Neural cell (in vitro differentiated cells): Measurements from ENCODE around the gene ACAA1. TPM values are rescaled to one million over a fixed set of nuclear protein-coding genes. Genes with fewer than 3 reads are reported as not detected.

Experiments used
- H2AFZ ChIP-seq: fragments of 200-600, 300-800 bp; sonication (generic), shearing (Covaris generic); 2 replicates; pipeline ENCODE4 v1.6.0; 2014; ENCODE audit warnings: low read depth, mild to moderate bottlenecking, antibody characterized with exemption, low read length, moderate library complexity
- H3F3A ChIP-seq: fragments of 200-600 bp; shearing (Covaris generic); 2 replicates; pipeline ENCODE4 v1.6.1; 2016; ENCODE audit warnings: mild to moderate bottlenecking, moderate library complexity, mixed read lengths, antibody characterized with exemption, low read length; ENCODE audit not compliant: insufficient read depth, poor library complexity, severe bottlenecking
- H3K27ac ChIP-seq: fragments of 200-600, 300-800 bp; sonication (generic), shearing (Covaris generic); 2 replicates; pipeline ENCODE4 v1.5.1; 2014; ENCODE audit warnings: mild to moderate bottlenecking, low read length, moderate library complexity
- H3K27me3 ChIP-seq: fragments of 300-800, 200-600 bp; sonication (generic), shearing (Covaris generic); 2 replicates; pipeline ENCODE4 v1.6.0; 2014; ENCODE audit warnings: mild to moderate bottlenecking, low read depth, low read length, moderate library complexity; ENCODE audit not compliant: insufficient read depth
- H3K36me3 ChIP-seq: fragments of 300-800, 200-600 bp; sonication (generic), shearing (Covaris generic); 2 replicates; pipeline ENCODE4 v1.5.1; 2014; ENCODE audit warnings: mild to moderate bottlenecking, antibody characterized with exemption, low read length, moderate library complexity; ENCODE audit not compliant: insufficient read depth
- H3K4me2 ChIP-seq: fragments of 300-800, 200-600 bp; sonication (generic), shearing (Covaris generic); 2 replicates; pipeline ENCODE4 v1.6.0; 2014; ENCODE audit warnings: mild to moderate bottlenecking, low read length
- H3K4me3 ChIP-seq: fragments of 300-800, 200-600 bp; sonication (generic), shearing (Covaris generic); 2 replicates; pipeline ENCODE4 v1.5.1; 2014; ENCODE audit warnings: mild to moderate bottlenecking, low read length, moderate library complexity
- H3K79me2 ChIP-seq: fragments of 200-600 bp; shearing (Covaris generic); replicated peaks from 2 replicates; pipeline ENCODE4 v1.6.0; 2014; ENCODE audit warnings: mild to moderate bottlenecking, low read length, moderate library complexity; ENCODE audit not compliant: insufficient read depth
- H3K9ac ChIP-seq: fragments of 300-800, 200-600 bp; sonication (generic), shearing (Covaris generic); 2 replicates; pipeline ENCODE4 v1.6.1; 2016; ENCODE audit warnings: mild to moderate bottlenecking, low read length, mixed read lengths
- H3K9me2 ChIP-seq: fragments of 200-600 bp; shearing (Covaris generic); 2 replicates; pipeline ENCODE4 v1.6.1; 2016; ENCODE audit warnings: mild to moderate bottlenecking, low read length, mixed read lengths; ENCODE audit not compliant: insufficient read depth
- H3K9me3 ChIP-seq: fragments of 200-600, 300-800 bp; sonication (generic), shearing (Covaris generic); 2 replicates; pipeline ENCODE4 v1.6.1; 2016; ENCODE audit warnings: mild to moderate bottlenecking, mixed run types, low read length, moderate library complexity, mixed read lengths
- H4K20me1 ChIP-seq: fragments of 200-600 bp; shearing (Covaris generic); 2 replicates; pipeline ENCODE4 v1.6.1; 2016; ENCODE audit warnings: mild to moderate bottlenecking, mixed run types; ENCODE audit not compliant: insufficient read depth
- CTCF ChIP-seq: fragments of 450-650 bp; IDR thresholded peaks from 2 replicates; pipeline ENCODE4 v1.5.1; 2014; ENCODE audit warnings: antibody characterized with exemption, mild to moderate bottlenecking, moderate library complexity; ENCODE audit not compliant: poor library complexity, severe bottlenecking
- EP300 ChIP-seq: fragments of 450-650 bp; conservative IDR thresholded peaks from 2 replicates; pipeline ENCODE4 v1.6.1; 2014; ENCODE audit warnings: antibody characterized with exemption, mild to moderate bottlenecking, moderate library complexity; ENCODE audit not compliant: poor library complexity, severe bottlenecking
- EZH2 ChIP-seq: fragments of 200-600, 300-800 bp; shearing (Covaris generic), sonication (generic); IDR thresholded peaks from 2 replicates; pipeline ENCODE4 v1.6.1; 2014; ENCODE audit warnings: antibody characterized with exemption, low read length, borderline replicate concordance, mild to moderate bottlenecking; ENCODE audit not compliant: insufficient read depth, poor library complexity, severe bottlenecking
- MXI1 ChIP-seq: fragments of 450-650 bp; conservative IDR thresholded peaks from 2 replicates; pipeline ENCODE4 v1.6.1; 2014; ENCODE audit warnings: antibody characterized with exemption, mild to moderate bottlenecking; ENCODE audit not compliant: poor library complexity, severe bottlenecking
- POLR2AphosphoS5 ChIP-seq: IDR thresholded peaks from 2 replicates; pipeline ENCODE4 v1.6.1; 2012
- RAD21 ChIP-seq: fragments of 450-650 bp; conservative IDR thresholded peaks from 2 replicates; pipeline ENCODE4 v1.6.1; 2014; ENCODE audit warnings: antibody characterized with exemption, mild to moderate bottlenecking, moderate library complexity
- REST ChIP-seq: IDR thresholded peaks from 2 replicates; pipeline ENCODE4 v1.6.1; 2012; ENCODE audit warnings: borderline replicate concordance
- SMC3 ChIP-seq: fragments of 450-650 bp; conservative IDR thresholded peaks from 2 replicates; pipeline ENCODE4 v1.6.1; 2014; ENCODE audit warnings: antibody characterized with exemption, mild to moderate bottlenecking, moderate library complexity; ENCODE audit not compliant: poor library complexity
- TAF1 ChIP-seq: IDR thresholded peaks from 2 replicates; pipeline ENCODE4 v1.6.1; 2012; ENCODE audit warnings: low read depth
- polyA plus RNA-seq: library from polyadenylated mRNA; depleted of rRNA; stranded (reverse); fragments of >200 nt; gene quantifications from 2 replicates; pipeline ENCODE4 v1.2.3, GENCODE V29; 2014

Gene ACAA1
- polyA plus RNA-seq, 1 donor from 2014 or later: 59.1 TPM

DNA sequence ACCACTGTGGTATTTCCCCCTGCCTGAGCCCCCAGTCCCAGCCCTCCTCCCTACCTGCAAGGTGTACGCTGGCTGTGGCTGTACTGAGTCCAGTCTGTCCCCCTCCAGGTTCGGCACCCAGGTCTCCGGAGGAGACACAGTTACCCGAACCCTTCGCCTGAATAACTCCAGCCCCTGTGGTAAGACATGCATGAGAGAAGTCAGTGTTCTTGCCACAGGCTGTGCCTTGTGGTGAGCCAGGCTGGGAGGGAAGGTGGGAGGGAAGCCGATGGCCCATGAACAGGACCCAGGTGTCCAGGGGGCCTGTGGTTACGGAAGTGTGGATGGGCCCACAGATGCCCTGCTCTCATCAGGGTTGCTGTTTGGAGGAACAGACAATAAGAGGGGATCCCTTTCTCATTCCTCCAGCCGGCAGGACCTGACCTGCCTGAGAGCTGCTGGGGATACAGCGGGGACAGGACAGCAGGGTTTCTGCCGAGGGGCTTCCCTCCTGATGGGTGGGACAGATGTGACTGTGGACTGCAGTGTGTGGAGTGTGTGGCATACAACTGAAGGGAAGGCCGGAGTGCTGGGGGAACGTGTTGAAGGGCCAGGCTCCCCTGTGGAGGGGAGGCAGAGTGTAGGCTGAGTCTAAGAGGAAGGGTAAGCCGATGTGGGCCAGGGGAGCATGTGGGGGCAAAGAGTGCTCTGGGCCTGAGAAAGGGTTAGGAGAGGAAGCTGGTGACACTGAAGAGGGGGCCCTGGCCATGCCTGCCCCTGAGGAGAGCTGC is 21.9 kb downstream of the ACAA1 start:
- no peaks in the 10 kb centered on the region for H3K27me3 ChIP-seq
- H3K4me2 ChIP-seq: no peak overlapping the region
- H3K9me3 ChIP-seq: no peaks in the 10 kb centered on the region
- no peaks in the 10 kb centered on the region for H3K36me3 ChIP-seq
- H2AFZ ChIP-seq: no peak overlapping the region
- H3F3A ChIP-seq: no peaks in the 10 kb centered on the region
- no peak overlapping the region for H3K4me3 ChIP-seq
- TF ChIP-seq SMC3: no peak
- no peak for TF ChIP-seq EP300
- TF ChIP-seq POLR2AphosphoS5: no peak
- no peak for TF ChIP-seq REST
- TF ChIP-seq CTCF: no peak
- TF ChIP-seq TAF1: no peak
- TF ChIP-seq EZH2: no peak
- TF ChIP-seq RAD21: no peak
- TF ChIP-seq MXI1: no peak
- no peaks in the 10 kb centered on the region for H3K9me2 ChIP-seq
- H3K79me2 ChIP-seq: no peaks in the 10 kb centered on the region
- H3K9ac ChIP-seq: no peak overlapping the region
- no peak overlapping the region for H3K27ac ChIP-seq
- no peaks in the 10 kb centered on the region for H4K20me1 ChIP-seq

- Histone ChIP-seq H4K20me1 (no peaks in the 10 kb centered on the region), H3K36me3 (no peaks in the 10 kb centered on the region), H3K27me3 (no peaks in the 10 kb centered on the region), H3F3A (no peaks in the 10 kb centered on the region), H3K79me2 (no peaks in the 10 kb centered on the region), H3K4me3 (no peak overlapping the region), H3K27ac (no peak overlapping the region), H3K9me2 (no peaks in the 10 kb centered on the region), H2AFZ (no peak overlapping the region), H3K4me2 (no peak overlapping the region), H3K9ac (no peak overlapping the region), H3K9me3 (no peaks in the 10 kb centered on the region)
- TF ChIP-seq RAD21 (no peak), MXI1 (no peak), EP300 (no peak), SMC3 (no peak), REST (no peak), POLR2AphosphoS5 (no peak), EZH2 (no peak), CTCF (no peak)
These were observed 22.7 kb downstream of the ACAA1 start for GRCh38 chr3:38114052-38114874.
